K562 (cell line): ENCODE measurements around the gene RASGEF1C. TPM values are rescaled to one million over a fixed set of nuclear protein-coding genes. Genes with fewer than 3 reads are reported as not detected.

Experiments used
- BCL6 ChIP-seq: fragments of 250-450 bp; sonication (Bioruptor Pico); IDR thresholded peaks from 2 replicates; pipeline ENCODE4 v1.4.0; 2020
- BCOR ChIP-seq: fragments of 450-650 bp; IDR thresholded peaks from 2 replicates; pipeline ENCODE4 v1.6.1; 2016
- BRF1 ChIP-seq: IDR thresholded peaks from 3 replicates; pipeline ENCODE4 v1.6.1; 2011; ENCODE audit warnings: borderline replicate concordance, mild to moderate bottlenecking; ENCODE audit not compliant: insufficient read length; ENCODE audit errors: extremely low read depth
- C11orf30 ChIP-seq: fragments of 450-650 bp; IDR thresholded peaks from 2 replicates; pipeline ENCODE4 v1.6.1; 2016; ENCODE audit warnings: low read depth, mild to moderate bottlenecking
- DPF2 ChIP-seq: fragments of 450-650 bp; IDR thresholded peaks from 2 replicates; pipeline ENCODE4 v1.6.1; 2016
- ESRRB ChIP-seq: fragments of 250-450 bp; sonication (Bioruptor Pico); IDR thresholded peaks from 2 replicates; pipeline ENCODE4 v1.5.0; 2020; ENCODE audit warnings: mild to moderate bottlenecking, moderate library complexity, borderline replicate concordance
- FOSL1 ChIP-seq: fragments of 200-800 bp; sonication (Bioruptor generic); conservative IDR thresholded peaks from 2 replicates; pipeline ENCODE4 v1.6.1; 2016; ENCODE audit warnings: missing genetic modification characterization, missing compliant biosample characterization
- GABPA ChIP-seq: fragments of 200-800 bp; sonication (Bioruptor generic); conservative IDR thresholded peaks from 2 replicates; pipeline ENCODE4 v1.6.1; 2016; ENCODE audit warnings: low read depth, missing genetic modification characterization, missing compliant biosample characterization
- GTF2E2 ChIP-seq: fragments of 200-800 bp; sonication (Bioruptor generic); IDR thresholded peaks from 2 replicates; pipeline ENCODE4 v1.6.1; 2016; ENCODE audit warnings: missing genetic modification characterization, missing compliant biosample characterization
- HMG20A ChIP-seq: fragments of 450-650 bp; formaldehyde crosslinking; conservative IDR thresholded peaks from 2 replicates; pipeline ENCODE4 v1.4.0; 2020; ENCODE audit warnings: mild to moderate bottlenecking, mixed read lengths
- NR2F6 ChIP-seq: fragments of 450-650 bp; formaldehyde crosslinking; IDR thresholded peaks from 2 replicates; pipeline ENCODE4 v1.4.0; 2020; ENCODE audit warnings: mild to moderate bottlenecking
- POLR2AphosphoS5 ChIP-seq: IDR thresholded peaks from 2 replicates; pipeline ENCODE4 v1.6.1; 2011; ENCODE audit warnings: mild to moderate bottlenecking, low read depth, low read length, moderate library complexity; ENCODE audit not compliant: control insufficient read depth, insufficient read depth
- PTBP1 ChIP-seq: fragments of 200-400 bp; formaldehyde crosslinking; IDR thresholded peaks from 2 replicates; pipeline ENCODE4 v1.6.1; 2017; ENCODE audit warnings: low read depth, low read length
- RBM22 ChIP-seq: fragments of 200-400 bp; formaldehyde crosslinking; IDR thresholded peaks from 2 replicates; pipeline ENCODE4 v1.6.1; 2018; ENCODE audit warnings: low read length, low read depth; ENCODE audit not compliant: poor library complexity, severe bottlenecking
- SIX5 ChIP-seq, 2 experiments: IDR thresholded peaks; 2 replicates each; pipeline ENCODE4 v1.6.1; 2011; ENCODE audit warnings: low read length in 2 of 2, borderline replicate concordance in 1 of 2, low read depth in 1 of 2, mild to moderate bottlenecking in 1 of 2, moderate library complexity in 1 of 2; ENCODE audit not compliant: insufficient read depth in 1 of 2
- TARDBP ChIP-seq: fragments of 450-650 bp; IDR thresholded peaks from 2 replicates; pipeline ENCODE4 v1.6.1; 2016
- TEAD2 ChIP-seq: fragments of 450-650 bp; IDR thresholded peaks from 2 replicates; pipeline ENCODE4 v1.6.1; 2016; ENCODE audit warnings: missing genetic modification characterization, control low read depth, missing compliant biosample characterization
- ZBED1 ChIP-seq: IDR thresholded peaks from 2 replicates; pipeline ENCODE4 v1.6.1; 2014
- ZFP36 ChIP-seq: fragments of 150-350 bp; IDR thresholded peaks from 2 replicates; pipeline ENCODE4 v1.6.1; 2018; ENCODE audit warnings: low read length, low read depth; ENCODE audit not compliant: partially characterized antibody
- ZFP91 ChIP-seq: sonication (generic); formaldehyde crosslinking; IDR thresholded peaks from 2 replicates; pipeline ENCODE4 v1.8.0; 2022; ENCODE audit warnings: mild to moderate bottlenecking, missing genetic modification reagents
- ZNF146 ChIP-seq: IDR thresholded peaks from one replicate; pipeline ENCODE4 v1.6.1; 2018; ENCODE audit warnings: missing compliant biosample characterization; ENCODE audit not compliant: unreplicated experiment
- ZNF551 ChIP-seq: fragments of 250-450 bp; sonication (Bioruptor Pico); IDR thresholded peaks from 2 replicates; pipeline ENCODE4 v1.5.0; 2021; ENCODE audit warnings: mild to moderate bottlenecking, moderate library complexity
- ZNF561 ChIP-seq: fragments of 450-650 bp; formaldehyde crosslinking; conservative IDR thresholded peaks from 2 replicates; pipeline ENCODE4 v1.4.0; 2020; ENCODE audit warnings: mild to moderate bottlenecking, moderate library complexity
- ZNF668 ChIP-seq: fragments of 250-450 bp; sonication (Bioruptor Pico); IDR thresholded peaks from 2 replicates; pipeline ENCODE4 v1.8.0; 2022; ENCODE audit warnings: mild to moderate bottlenecking, inconsistent platforms
- polyA plus RNA-seq, 8 experiments: library from polyadenylated mRNA; depleted of rRNA in 4 of 8; stranded (reverse) in 5 of 8; unstranded in 3 of 8; fragments of >200 nt; fragmentation: Nextera tagmentation in 2 of 8; fragmentation: Illumina TruSeq in 1 of 8; extraction: Ambion mirVana in 2 of 8; extraction: Trizol in 1 of 8; gene quantifications; 2 replicates each; pipeline versions ENCODE4 v1.2.1 to v1.2.3, GENCODE V29; 2011 to 2014; ENCODE audit warnings: inconsistent platforms in 1 of 8, missing spikeins in 1 of 8
- total RNA-seq, 7 experiments: library from RNA; depleted of rRNA in 6 of 7; stranded (reverse); fragments of >200 nt in 6 of 7; fragmentation: Illumina TruSeq in 2 of 7; extraction: Trizol in 2 of 7; gene quantifications; 2 replicates each; pipeline versions ENCODE4 v1.2.1 to v1.2.3, GENCODE V29; 2011 to 2021; ENCODE audit warnings: low replicate concordance in 1 of 7
- TF ChIP-seq, protein P1 (sequence below): sonication (generic); formaldehyde crosslinking; IDR thresholded peaks from 2 replicates; pipeline ENCODE4 v1.8.1; 2023; ENCODE audit warnings: mild to moderate bottlenecking, missing genetic modification reagents

RASGEF1C gene
- total and polyA plus RNA-seq, 9 of the 15 experiments (the other 6 are each of a cell fraction or from before 2014, with no cell fraction given): 0.04 to 1.1 (median 0.21) TPM; not detected in 4

DNA sequence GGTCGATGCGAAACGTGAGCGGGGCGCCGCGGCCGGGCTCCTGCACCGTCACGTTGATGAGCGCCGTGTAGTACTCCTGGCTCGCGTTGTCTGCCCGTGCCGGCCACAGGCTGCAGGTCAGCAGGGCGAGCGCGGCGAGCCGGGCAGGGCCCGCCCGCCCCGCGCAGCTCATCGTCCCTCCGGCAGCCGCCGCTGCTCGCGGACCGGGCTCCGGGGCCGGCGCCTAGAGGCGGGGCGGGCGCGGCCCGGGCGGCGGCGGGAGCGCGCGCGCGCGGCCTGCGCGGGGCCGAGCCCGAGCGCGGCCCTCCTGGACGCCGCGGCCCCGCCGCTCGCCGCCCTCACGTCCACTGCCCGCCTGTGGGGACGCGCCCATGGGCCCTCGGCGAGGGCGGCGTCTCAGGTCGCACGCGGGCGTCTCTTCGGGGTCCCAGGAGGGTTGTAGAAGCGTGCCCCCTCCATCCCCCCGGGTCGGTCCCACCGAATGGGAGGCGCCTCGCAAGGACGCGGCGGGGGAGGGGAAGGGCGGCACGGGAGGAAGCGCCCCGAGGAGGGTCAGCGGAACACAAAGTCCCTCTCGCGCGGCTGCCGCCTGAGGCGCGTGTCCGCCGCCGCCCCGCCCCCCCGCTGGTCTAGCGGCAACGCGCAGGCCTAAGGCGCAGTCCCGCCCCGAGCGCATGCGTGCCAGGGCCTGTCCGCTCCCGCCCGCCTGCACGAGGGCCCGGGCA lies 137.3 kb downstream of the RASGEF1C start, which contains the start of gene RNF130 (continued):
- TF ChIP-seq SIX5 (IDR thresholded peaks at IDR 0.05; ENCODE audit: borderline replicate concordance in 1 of 2, insufficient read depth in 1 of 2, low read depth in 1 of 2, low read length in 2 of 2) (no peak), ZNF146 (CRISPR knock-in tag) (peak; percentile 59), GTF2E2 (tag) (no peak), TEAD2 (no peak), BRF1 (no peak), ZNF561 (CRISPR knock-in tag) (no peak), BCL6 (no peak), RBM22 (no peak), ZFP91 (0 out of 2 replicates have a peak, but pooled peaks have one; percentile 32), NR2F6 (CRISPR knock-in tag) (no peak), TARDBP (peak; percentile 85), C11orf30 (no peak), HMG20A (CRISPR knock-in tag) (no peak), FOSL1 (tag) (peak; percentile 62; the same call in 1 of the 2 replicates), ZBED1 (no peak), PTBP1 (peak; percentile 73; the same call in 1 of the 2 replicates), ESRRB (CRISPR knock-in tag) (no peak), DPF2 (no peak), ZFP36 (no peak), ZNF551 (CRISPR knock-in tag) (no peak), POLR2AphosphoS5 (no peak; the same call in 1 of the 2 replicates), ZNF668 (CRISPR knock-in tag) (no peak), BCOR (peak; percentile 47), GABPA (peak; percentile 75)
- TF ChIP-seq, protein P1, sequence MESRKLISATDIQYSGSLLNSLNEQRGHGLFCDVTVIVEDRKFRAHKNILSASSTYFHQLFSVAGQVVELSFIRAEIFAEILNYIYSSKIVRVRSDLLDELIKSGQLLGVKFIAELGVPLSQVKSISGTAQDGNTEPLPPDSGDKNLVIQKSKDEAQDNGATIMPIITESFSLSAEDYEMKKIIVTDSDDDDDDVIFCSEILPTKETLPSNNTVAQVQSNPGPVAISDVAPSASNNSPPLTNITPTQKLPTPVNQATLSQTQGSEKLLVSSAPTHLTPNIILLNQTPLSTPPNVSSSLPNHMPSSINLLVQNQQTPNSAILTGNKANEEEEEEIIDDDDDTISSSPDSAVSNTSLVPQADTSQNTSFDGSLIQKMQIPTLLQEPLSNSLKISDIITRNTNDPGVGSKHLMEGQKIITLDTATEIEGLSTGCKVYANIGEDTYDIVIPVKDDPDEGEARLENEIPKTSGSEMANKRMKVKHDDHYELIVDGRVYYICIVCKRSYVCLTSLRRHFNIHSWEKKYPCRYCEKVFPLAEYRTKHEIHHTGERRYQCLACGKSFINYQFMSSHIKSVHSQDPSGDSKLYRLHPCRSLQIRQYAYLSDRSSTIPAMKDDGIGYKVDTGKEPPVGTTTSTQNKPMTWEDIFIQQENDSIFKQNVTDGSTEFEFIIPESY (CRISPR knock-in tag): peak; percentile 96
